HepG2 (cell line): ENCODE results near the gene LENG1. TPM values are rescaled to one million over a fixed set of nuclear protein-coding genes. Genes with fewer than 3 reads are reported as not detected.

Source experiments
- DMTF1 ChIP-seq: sonication (generic); formaldehyde crosslinking; IDR thresholded peaks from 2 replicates; pipeline ENCODE4 v1.4.0; 2020; ENCODE audit warnings: mild to moderate bottlenecking, missing genetic modification reagents
- HNRNPK ChIP-seq: fragments of 200-400 bp; formaldehyde crosslinking; IDR thresholded peaks from 2 replicates; pipeline ENCODE4 v1.6.1; 2018; ENCODE audit warnings: low read length, low read depth, moderate library complexity, mild to moderate bottlenecking; ENCODE audit not compliant: poor library complexity, severe bottlenecking
- KMT2A ChIP-seq: sonication (generic); formaldehyde crosslinking; IDR thresholded peaks from 2 replicates; pipeline ENCODE4 v1.4.0; 2020; ENCODE audit warnings: missing genetic modification reagents
- MAFF ChIP-seq: IDR thresholded peaks from 2 replicates; pipeline ENCODE4 v1.6.1; 2011; ENCODE audit warnings: low read depth, low read length, improper control_type of control experiment
- MZF1 ChIP-seq: sonication (generic); formaldehyde crosslinking; IDR thresholded peaks from 2 replicates; pipeline ENCODE4 v1.8.1; 2023; ENCODE audit warnings: mild to moderate bottlenecking, missing genetic modification reagents, borderline replicate concordance
- NFE2L1 ChIP-seq: sonication (generic); formaldehyde crosslinking; IDR thresholded peaks from 2 replicates; pipeline ENCODE4 v1.4.0; 2020; ENCODE audit warnings: missing genetic modification reagents, mild to moderate bottlenecking, borderline replicate concordance
- NR2C2 ChIP-seq: sonication (generic); formaldehyde crosslinking; IDR thresholded peaks from 2 replicates; pipeline ENCODE4 v1.4.0; 2020; ENCODE audit warnings: missing genetic modification reagents, mild to moderate bottlenecking, moderate library complexity, borderline replicate concordance
- PTBP1 ChIP-seq: fragments of 200-400 bp; formaldehyde crosslinking; IDR thresholded peaks from 2 replicates; pipeline ENCODE4 v1.6.1; 2018; ENCODE audit warnings: low read length, low read depth; ENCODE audit not compliant: poor library complexity, severe bottlenecking
- UBTF ChIP-seq: sonication (generic); formaldehyde crosslinking; IDR thresholded peaks from 2 replicates; pipeline ENCODE4 v1.4.0; 2020; ENCODE audit warnings: mild to moderate bottlenecking, missing genetic modification reagents
- YEATS4 ChIP-seq: sonication (generic); formaldehyde crosslinking; IDR thresholded peaks from 2 replicates; pipeline ENCODE4 v1.4.0; 2020; ENCODE audit warnings: missing genetic modification reagents, borderline replicate concordance
- ZBTB34 ChIP-seq: sonication (generic); formaldehyde crosslinking; IDR thresholded peaks from 2 replicates; pipeline ENCODE4 v1.8.0; 2022; ENCODE audit warnings: mild to moderate bottlenecking, missing genetic modification reagents
- ZBTB44 ChIP-seq: sonication (generic); formaldehyde crosslinking; IDR thresholded peaks from 2 replicates; pipeline ENCODE4 v1.4.0; 2020; ENCODE audit warnings: missing genetic modification reagents
- ZNF224 ChIP-seq: sonication (generic); formaldehyde crosslinking; IDR thresholded peaks from 2 replicates; pipeline ENCODE4 v1.5.0; 2020; ENCODE audit warnings: mild to moderate bottlenecking, missing genetic modification reagents
- ZNF550 ChIP-seq: sonication (generic); formaldehyde crosslinking; IDR thresholded peaks from 2 replicates; pipeline ENCODE4 v1.4.0; 2020; ENCODE audit warnings: mild to moderate bottlenecking, missing genetic modification reagents, borderline replicate concordance
- ZNF567 ChIP-seq: sonication (generic); formaldehyde crosslinking; IDR thresholded peaks from 2 replicates; pipeline ENCODE4 v1.8.1; 2023; ENCODE audit warnings: mild to moderate bottlenecking, missing genetic modification reagents, borderline replicate concordance
- ZNF660 ChIP-seq: sonication (generic); formaldehyde crosslinking; IDR thresholded peaks from 2 replicates; pipeline ENCODE4 v1.5.1; 2020; ENCODE audit warnings: mild to moderate bottlenecking, low read depth, missing genetic modification reagents, borderline replicate concordance
- ZNF790 ChIP-seq: sonication (generic); formaldehyde crosslinking; IDR thresholded peaks from 2 replicates; pipeline ENCODE4 v1.8.0; 2022; ENCODE audit warnings: missing genetic modification reagents, mild to moderate bottlenecking, borderline replicate concordance
- ZSCAN25 ChIP-seq: sonication (generic); formaldehyde crosslinking; IDR thresholded peaks from 2 replicates; pipeline ENCODE4 v1.8.0; 2022; ENCODE audit warnings: mild to moderate bottlenecking, missing genetic modification reagents
- ZSCAN29 ChIP-seq: sonication (generic); formaldehyde crosslinking; conservative IDR thresholded peaks from 2 replicates; pipeline ENCODE4 v1.4.0; 2020; ENCODE audit warnings: mild to moderate bottlenecking, missing genetic modification reagents
- polyA plus RNA-seq, 8 experiments: library from polyadenylated mRNA; depleted of rRNA in 3 of 8; stranded (reverse) in 7 of 8; unstranded in 1 of 8; fragments of >200 nt; fragmentation: Illumina TruSeq in 4 of 8; extraction: Trizol in 4 of 8; gene quantifications; 2 replicates each; pipeline versions ENCODE4 v1.2.1 to v1.2.3, GENCODE V29; 2011 to 2016; ENCODE audit warnings: low read depth in 4 of 8, missing spikeins in 1 of 8, mixed read lengths in 1 of 8; ENCODE audit not compliant: insufficient read depth in 1 of 8
- total RNA-seq, 5 experiments: library from RNA; depleted of rRNA; stranded (reverse); fragments of >200 nt; fragmentation: Illumina TruSeq; extraction: Trizol; gene quantifications; 2 replicates each; pipeline ENCODE4 v1.2.3, GENCODE V29; 2016; ENCODE audit warnings: low read depth in 1 of 5

Gene LENG1
- total and polyA plus RNA-seq, 2 of the 13 experiments (the other 11 are each of a cell fraction or from before 2014, with no cell fraction given) = 1.8 to 3.8 TPM

- TF ChIP-seq UBTF (CRISPR knock-in tag) (peak; percentile 23; the same call in 1 of the 2 replicates), KMT2A (CRISPR knock-in tag) (no peak), NR2C2 (no peak), ZNF567 (CRISPR knock-in tag) (no peak), DMTF1 (CRISPR knock-in tag) (no peak), NFE2L1 (no peak), ZNF550 (CRISPR knock-in tag) (no peak), ZNF224 (CRISPR knock-in tag) (no peak), ZSCAN29 (CRISPR knock-in tag) (no peak), YEATS4 (CRISPR knock-in tag) (peak; percentile 33; the same call in 1 of the 2 replicates), HNRNPK (no peak), ZNF790 (CRISPR knock-in tag) (no peak), ZBTB34 (CRISPR knock-in tag) (no peak; the same call in 1 of the 2 replicates), ZBTB44 (CRISPR knock-in tag) (no peak), MZF1 (no peak), MAFF (no peak), ZNF660 (CRISPR knock-in tag) (no peak), PTBP1 (no peak), ZSCAN25 (no peak)
Measured at GRCh38 chr19:54189735-54190502, 30.4 kb upstream of the LENG1 start (continued).
